ENCODE measurements around the gene SYNE4.

SYNE4 gene

GRCh38 chr19:36054733-36055686 is 46.4 kb upstream of the SYNE4 start, which contains the start of gene WDR62 (continued):
- TF ChIP-seq OSR2 (tag by site-specific recombination; IDR thresholded peaks at IDR 0.05) (0 out of 2 replicates have a peak, but pooled peaks have one; percentile 12), ZNF792 (tag by site-specific recombination; IDR thresholded peaks at IDR 0.05) (no peak), ZNF488 (tag by site-specific recombination; IDR thresholded peaks at IDR 0.05) (no peak), IKZF3 (tag by site-specific recombination; IDR thresholded peaks at IDR 0.05) (0 out of 2 replicates have a peak, but pooled peaks have one; percentile 9), ZNF423 (tag by site-specific recombination; IDR thresholded peaks at IDR 0.05) (no peak), ZNF571 (tag by site-specific recombination; IDR thresholded peaks at IDR 0.05) (no peak), ZFP37 (tag by site-specific recombination; IDR thresholded peaks at IDR 0.05) (peak; percentile 96), ZNF449 (tag by site-specific recombination; IDR thresholded peaks at IDR 0.05) (peak; percentile 23; the same call in 1 of the 2 replicates), ZNF830 (tag by site-specific recombination; IDR thresholded peaks at IDR 0.05; ENCODE audit: low read depth) (no peak), ZNF214 (tag by site-specific recombination; IDR thresholded peaks at IDR 0.05; ENCODE audit: borderline replicate concordance) (no peak), REST (tag by site-specific recombination; IDR thresholded peaks at IDR 0.05) (peak; percentile 7; the same call in 1 of the 2 replicates), ZEB2 (tag by site-specific recombination; IDR thresholded peaks at IDR 0.05) (peak; percentile 73), ZIC2 (tag by site-specific recombination; IDR thresholded peaks at IDR 0.05) (peak; percentile 10; the same call in 1 of the 2 replicates), ZNF16 (tag by site-specific recombination; IDR thresholded peaks at IDR 0.05; ENCODE audit: low read depth) (no peak), PBX3 (CRISPR knock-in tag; IDR thresholded peaks at IDR 0.05) (no peak), ZNF366 (tag by site-specific recombination; conservative IDR thresholded peaks at IDR 0.05) (0 out of 2 replicates have a peak, but pooled peaks have one; percentile 12), EGR2 (tag by site-specific recombination; IDR thresholded peaks at IDR 0.05; ENCODE audit: low read depth) (peak; percentile 51; the same call in 1 of the 2 replicates), ZNF610 (tag by site-specific recombination; IDR thresholded peaks at IDR 0.05; ENCODE audit: borderline replicate concordance) (peak; percentile 60), ZNF510 (tag by site-specific recombination; IDR thresholded peaks at IDR 0.05; ENCODE audit: insufficient replicate concordance) (no peak), ZNF157 (tag by site-specific recombination; IDR thresholded peaks at IDR 0.05) (peak; percentile 60), ZNF529 (tag by site-specific recombination; IDR thresholded peaks at IDR 0.05; ENCODE audit: insufficient replicate concordance) (no peak), ZBTB1 (tag by site-specific recombination; IDR thresholded peaks at IDR 0.05) (0 out of 2 replicates have a peak, but pooled peaks have one; percentile 48), ZNF670 (tag by site-specific recombination; IDR thresholded peaks at IDR 0.05; ENCODE audit: low read depth) (no peak), ZNF274 (IDR thresholded peaks at IDR 0.05; ENCODE audit: low read length) (no peak), ZNF274 (tag by site-specific recombination; IDR thresholded peaks at IDR 0.05; ENCODE audit: borderline replicate concordance) (no peak; the same call in 1 of the 2 replicates), ZNF138 (tag by site-specific recombination; IDR thresholded peaks at IDR 0.05; ENCODE audit: borderline replicate concordance) (no peak; the same call in 1 of the 2 replicates), ZNF280C (tag by site-specific recombination; IDR thresholded peaks at IDR 0.05) (no peak)

All from HEK293 (cell line).